Posterior cingulate gyrus (tissue), 11 donors: ENCODE data around the gene ACTN3.
"Not testable (repeated sequence)": the region's sequence is repeated elsewhere in the genome, so short reads cannot be mapped to it uniquely, and the experiment has no call there.

ENCODE experiments used
- DNase-seq, 10 donors: peaks; one replicate each; pipeline versions ENCODE4 v3.0.0 to v3.0.0-alpha.2; 2020 to 2021; ENCODE audit warnings: mixed read lengths in 3 of 10
- intact Hi-C: fragments of 100-400 bp; cut with DNase I; formaldehyde crosslinking; loops from one replicate; pipeline ENCODE4 v1.15.1; 2023

Gene ACTN3

GRCh38 chr11:66546368-66546965 is at the start of gene ACTN3:
Gene ACTN3, plus strand, starts transcription at chr11:66546903. Its CDS starts 35 bp downstream, at chr11:66546938.
- DNase-seq = no peak
- intact Hi-C loops = no loop called here

DNA sequence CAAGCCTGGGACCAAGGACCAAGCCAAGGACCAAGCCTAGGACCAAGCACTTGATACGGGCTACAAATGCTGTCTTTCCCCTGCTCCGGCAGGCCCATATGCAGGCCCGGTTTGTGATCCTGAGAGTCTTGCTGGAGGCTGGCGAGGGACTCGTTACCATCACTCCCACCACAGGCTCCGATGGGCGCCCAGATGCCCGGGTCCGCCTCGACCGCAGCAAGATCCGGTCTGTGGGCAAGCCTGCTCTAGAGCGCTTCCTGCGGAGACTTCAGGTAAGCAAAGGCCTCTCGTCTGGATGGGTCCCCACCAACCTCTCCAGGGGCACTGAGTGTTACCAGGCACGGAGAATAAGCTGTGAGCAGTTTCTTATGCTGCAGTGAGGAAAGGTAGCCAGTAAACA is 49.5 kb upstream of the ACTN3 start:
- intact Hi-C loops = no loop called here
- DNase-seq = peak in 2 of 10 donors; percentile 59 to 70

- intact Hi-C loops = no loop called here
- no peak for DNase-seq
These were observed 48.2 kb upstream of the ACTN3 start for GRCh38 chr11:66498506-66498905.

DNA sequence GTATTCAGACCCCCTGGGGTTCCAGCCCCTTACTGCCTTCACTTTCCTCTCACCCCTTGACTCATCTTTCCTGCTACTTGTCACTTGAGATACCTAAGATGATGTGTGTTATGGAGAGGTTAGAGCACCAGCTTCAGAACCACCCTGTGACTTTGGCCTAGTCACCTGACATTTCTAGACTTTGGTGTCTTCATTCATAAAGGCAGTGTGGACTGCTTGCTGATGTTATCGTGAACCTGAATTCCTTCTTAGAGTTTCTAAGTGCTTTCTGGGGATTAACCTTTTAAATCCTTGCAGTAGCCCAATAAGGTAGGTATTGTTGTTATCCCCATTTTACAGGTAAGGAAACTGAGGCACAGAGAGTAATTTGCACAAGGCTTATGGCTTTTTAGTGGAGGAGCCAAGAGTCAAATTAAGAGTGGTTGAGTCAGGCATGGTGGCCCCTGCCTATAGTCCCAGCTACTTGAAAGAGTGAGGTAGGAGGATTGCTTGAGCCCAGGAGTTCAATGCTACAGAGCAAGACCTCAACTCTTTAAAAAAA is 41.4 kb upstream of the ACTN3 start:
- intact Hi-C loops = no loop called here
- no peak for DNase-seq

- DNase-seq = peak in 2 of 10 donors; percentile 57 to 67
- intact Hi-C loops = no loop called here
These were observed 37.6 kb upstream of the ACTN3 start for GRCh38 chr11:66509131-66509561.

DNA sequence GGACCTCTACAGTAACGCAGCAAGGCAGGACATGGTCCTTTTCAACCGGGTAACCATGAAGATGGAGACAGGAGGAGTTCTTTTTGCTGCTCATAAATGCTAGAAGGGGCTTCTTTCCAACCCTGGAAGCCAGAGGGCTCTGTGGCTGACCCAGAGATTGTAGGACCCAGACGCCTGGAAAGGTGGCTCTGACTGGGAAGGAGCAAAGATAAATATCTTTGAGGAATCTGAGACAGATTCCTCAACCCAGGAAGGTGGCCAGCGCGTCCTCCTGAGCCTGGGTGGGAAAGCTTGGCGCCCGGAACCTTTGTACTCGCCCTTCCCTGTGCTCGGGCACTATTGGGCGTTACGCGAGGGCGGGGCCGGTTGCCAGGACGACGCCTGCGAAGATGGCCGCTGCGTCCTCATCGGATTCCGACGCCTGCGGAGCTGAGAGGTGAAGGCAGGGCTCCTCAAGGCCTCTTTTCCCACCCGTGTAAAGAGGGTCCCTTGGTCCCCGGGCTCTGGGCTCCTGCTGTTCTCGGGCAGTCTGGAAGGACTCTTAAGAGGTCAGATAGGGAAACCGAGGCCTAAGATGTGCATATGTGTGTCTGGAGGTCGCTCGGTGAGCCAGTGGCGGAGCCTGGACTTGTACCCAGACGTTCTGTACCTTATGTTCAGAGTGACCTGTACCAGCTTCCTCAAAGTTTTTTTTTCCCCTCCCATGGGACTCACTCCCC is 36.3 kb upstream of the ACTN3 start, which contains the start of gene BBS1:
Gene BBS1, plus strand, starts transcription at position 365 of the 719 bp plus-strand sequence. Its CDS starts 25 bp downstream, at position 390.
- DNase-seq = peak; percentile 80 to 98 (median 89)
- intact Hi-C loops = no loop called here

DNA sequence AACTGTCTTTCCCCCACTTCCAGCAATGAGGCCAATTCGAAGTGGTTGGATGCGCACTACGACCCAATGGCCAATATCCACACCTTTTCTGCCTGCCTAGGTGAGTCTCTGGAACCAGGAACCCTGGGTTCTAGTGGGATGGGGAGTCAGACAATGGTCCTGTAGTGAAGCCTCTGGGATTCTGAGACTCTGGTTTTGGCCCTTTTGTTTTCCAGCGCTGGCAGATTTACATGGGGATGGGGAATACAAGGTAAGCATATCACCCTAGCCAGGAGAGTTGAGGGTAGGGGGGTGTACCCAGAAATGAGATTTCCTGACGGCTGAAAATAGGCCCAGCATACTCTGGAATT is 35.7 kb upstream of the ACTN3 start:
- intact Hi-C loops = no loop called here
- DNase-seq = no peak

DNA sequence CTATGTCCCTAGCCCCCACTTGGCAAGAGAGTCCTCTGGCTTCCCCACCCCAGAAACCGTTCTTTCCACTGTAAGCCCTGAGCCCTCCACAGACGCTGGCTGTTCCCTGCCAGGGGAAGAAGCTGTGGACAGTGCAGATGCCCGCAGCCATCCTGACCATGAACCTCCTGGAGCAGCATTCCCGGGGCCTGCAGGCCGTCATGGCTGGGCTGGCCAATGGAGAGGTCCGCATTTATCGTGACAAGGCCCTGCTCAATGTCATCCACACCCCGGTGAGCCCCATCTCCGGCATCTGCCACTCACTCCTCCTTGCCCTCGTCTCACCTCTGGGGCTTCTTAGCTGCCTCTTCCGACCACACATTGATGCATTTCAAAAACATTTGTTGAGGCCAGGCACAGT is 23.1 kb upstream of the ACTN3 start:
- intact Hi-C loops = no loop called here
- DNase-seq = peak in 2 of 10 donors; percentile 39 to 68

GRCh38 chr11:66524304-66525040 is 22.2 kb upstream of the ACTN3 start:
- peak in 2 of 10 donors; percentile 2 to 45 for DNase-seq
- intact Hi-C loops = no loop called here

- intact Hi-C loops = no loop called here
- DNase-seq = peak in 2 of 10 donors; percentile 15 to 28
These were observed 17.6 kb upstream of the ACTN3 start for GRCh38 chr11:66529069-66529468.

GRCh38 chr11:66529655-66530054 is 17.0 kb upstream of the ACTN3 start:
- intact Hi-C loops = no loop called here
- peak in 2 of 10 donors; percentile 43 to 63 for DNase-seq

GRCh38 chr11:66530927-66531709 is 15.6 kb upstream of the ACTN3 start:
- intact Hi-C loops = no loop called here
- DNase-seq = peak in 2 of 10 donors; percentile 27 to 50

- intact Hi-C loops = no loop called here
- DNase-seq = peak in 2 of 10 donors; percentile 31 to 76
These were observed 14.9 kb upstream of the ACTN3 start for GRCh38 chr11:66531841-66532240.

- intact Hi-C loops = no loop called here
- peak in 2 of 10 donors; percentile 28 to 39 for DNase-seq
These were observed 13.9 kb upstream of the ACTN3 start for GRCh38 chr11:66532784-66533183.

DNA sequence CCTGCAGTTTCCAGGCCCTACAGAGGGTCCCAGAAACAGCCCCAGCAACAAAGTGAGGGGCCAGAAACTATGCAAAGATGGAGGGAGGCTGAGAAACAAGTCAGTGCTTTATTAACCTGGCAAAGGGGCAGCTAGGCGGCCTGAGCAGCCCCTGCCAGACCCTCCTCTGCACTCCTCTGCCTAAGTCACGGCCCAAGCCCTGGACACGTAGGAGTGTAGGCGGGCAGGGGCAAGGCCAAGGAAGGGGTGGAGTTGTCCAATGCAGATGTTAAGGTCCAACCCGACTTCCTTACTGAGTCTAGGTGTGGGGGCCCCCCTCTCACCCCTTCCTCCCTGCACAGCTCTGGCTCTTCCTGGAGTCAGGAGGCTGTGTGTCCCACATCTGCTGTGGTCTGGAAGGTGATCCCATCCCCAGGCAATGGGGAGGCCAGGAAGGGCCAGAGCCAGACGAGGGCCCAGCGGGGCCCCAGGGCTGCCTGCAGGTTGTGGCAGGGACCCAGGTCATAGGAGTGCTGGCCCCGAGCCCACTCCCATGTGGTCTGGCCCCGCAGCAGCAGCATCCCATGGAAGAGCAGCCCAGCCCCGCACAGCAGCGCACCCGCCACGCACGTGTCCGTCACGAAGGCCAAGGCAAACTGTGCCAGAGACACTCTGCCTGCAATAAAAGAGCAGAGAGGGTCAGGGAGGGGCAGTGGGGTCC is 7.4 kb upstream of the ACTN3 start:
- no peak for DNase-seq
- intact Hi-C loops = no loop called here

GRCh38 chr11:66539870-66540213 is 6.9 kb upstream of the ACTN3 start:
- intact Hi-C loops = no loop called here

GRCh38 chr11:66540598-66540997 is 6.1 kb upstream of the ACTN3 start:
- intact Hi-C loops, DNase-seq: not testable (repeated sequence)

More at GRCh38 chr11:66539870-66540213, 6.9 kb upstream of the ACTN3 start:
- no peak for DNase-seq

GRCh38 chr11:66541892-66542291 is 4.8 kb upstream of the ACTN3 start:
- DNase-seq = peak in 6 of 10 donors; percentile 32 to 91 (median 60)
- intact Hi-C loops = no loop called here

DNA sequence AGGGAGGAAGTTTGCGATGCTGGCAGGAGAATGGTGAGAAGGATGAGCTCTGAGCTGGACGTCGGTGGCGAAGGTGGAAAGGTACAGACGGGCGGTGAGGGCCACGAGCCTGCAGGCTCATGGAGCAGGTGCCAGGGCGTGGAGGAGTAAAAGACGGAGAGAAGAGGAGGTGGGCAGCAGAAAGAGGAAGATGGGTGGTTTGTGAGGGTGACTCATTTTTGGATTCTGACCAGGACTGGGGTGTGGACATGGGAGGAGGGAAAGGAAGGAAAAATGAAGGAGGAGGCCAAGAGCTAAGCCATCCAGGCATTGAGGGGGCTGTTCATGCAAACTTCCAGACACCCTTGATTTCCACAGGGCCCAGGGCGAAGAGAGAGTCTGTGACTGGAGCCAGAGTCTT is 4.3 kb upstream of the ACTN3 start:
- intact Hi-C loops = no loop called here
- DNase-seq = peak in 1 of 10 donors; percentile 40
